Endodermal cell (in vitro differentiated cells): ENCODE results near the gene NCBP3. TPM values are rescaled to one million over a fixed set of nuclear protein-coding genes. Genes with fewer than 3 reads are reported as not detected.

Source experiments
- DNase-seq: peaks from one replicate; pipeline ENCODE4 v3.0.0-alpha.2; 2017
- H3K27ac ChIP-seq: 2 replicates; pipeline ENCODE4 v1.5.1; 2013; ENCODE audit warnings: mild to moderate bottlenecking, low read depth, low read length, moderate library complexity
- H3K27me3 ChIP-seq: 2 replicates; pipeline ENCODE4 v1.6.1; 2013; ENCODE audit warnings: mild to moderate bottlenecking, low read length, moderate library complexity; ENCODE audit not compliant: insufficient read depth, control insufficient read depth, poor library complexity, severe bottlenecking
- H3K36me3 ChIP-seq: 2 replicates; pipeline ENCODE4 v1.7.0; 2013; ENCODE audit warnings: mild to moderate bottlenecking, low read length, moderate library complexity; ENCODE audit not compliant: control insufficient read depth, insufficient read depth
- H3K4me1 ChIP-seq: one replicate; pipeline ENCODE4 v1.7.0; 2013; ENCODE audit warnings: low read length; ENCODE audit not compliant: control insufficient read depth, insufficient read depth
- H3K4me3 ChIP-seq: 2 replicates; pipeline ENCODE4 v1.5.1; 2013; ENCODE audit warnings: mild to moderate bottlenecking, low read length, moderate library complexity
- H3K9ac ChIP-seq: 2 replicates; pipeline ENCODE4 v1.6.1; 2013; ENCODE audit warnings: mild to moderate bottlenecking, low read length, moderate library complexity; ENCODE audit not compliant: poor library complexity, severe bottlenecking; ENCODE audit errors: extremely low read depth
- H3K9me3 ChIP-seq: 2 replicates; pipeline ENCODE4 v1.6.1; 2013; ENCODE audit warnings: mild to moderate bottlenecking, low read length, moderate library complexity; ENCODE audit not compliant: control insufficient read depth
- H3K27ac Mint-ChIP-seq: 2 replicates; pipeline ENCODE4 v1.8.0; 2020; ENCODE audit warnings: mixed read lengths
- H3K27me3 Mint-ChIP-seq: 2 replicates; pipeline ENCODE4 v1.8.0; 2021; ENCODE audit warnings: mild to moderate bottlenecking, mixed read lengths; ENCODE audit not compliant: insufficient read depth
- H3K36me3 Mint-ChIP-seq: 2 replicates; pipeline ENCODE4 v1.8.0; 2020; ENCODE audit warnings: low read depth, mixed read lengths
- H3K4me1 Mint-ChIP-seq: 2 replicates; pipeline ENCODE4 v1.8.0; 2020; ENCODE audit warnings: mixed read lengths
- H3K4me3 Mint-ChIP-seq: 2 replicates; pipeline ENCODE4 v1.8.0; 2020; ENCODE audit warnings: mild to moderate bottlenecking, moderate library complexity, mixed read lengths
- H3K9me3 Mint-ChIP-seq: 2 replicates; pipeline ENCODE4 v1.8.0; 2020; ENCODE audit warnings: mild to moderate bottlenecking, mixed read lengths
- CTCF ChIP-seq: fragments of 200-600 bp; sonication (generic); conservative IDR thresholded peaks from 2 replicates; pipeline ENCODE4 v1.5.0; 2021; ENCODE audit warnings: antibody characterized with exemption, mild to moderate bottlenecking
- WGBS, 2 experiments: methylation state at CpG; one replicate each; pipeline versions ENCODE4 v1.1.5 to v1.1.7; 2013; ENCODE audit warnings: missing lambda C conversion rate in 2 of 2, mixed read lengths in 1 of 2; ENCODE audit not compliant: insufficient coverage in 1 of 2, insufficient read length in 1 of 2; 5-methylcytosine and 5-hydroxymethylcytosine counted together
- total RNA-seq, 2 donors: library from RNA; stranded (reverse); fragmentation: NEBNext Ultra II Directional in 1 of 2; extraction: Animal tissue kit (Norgen Biotek cat#: 25700) in 1 of 2; gene quantifications; 2 replicates in 1 of 2; 3 replicates in 1 of 2; pipeline ENCODE4 v1.2.1, GENCODE V29; 2021

The NCBP3 gene
- total RNA-seq, 2 donors from 2014 or later: 74.5 to 75.9 TPM

GRCh38 chr17:3867606-3868005, 21.6 kb upstream of the NCBP3 start:
- DNase-seq: no peak
- no peaks in the 10 kb centered on the region for H3K9me3 Mint-ChIP-seq
- H3K27me3 Mint-ChIP-seq: no peaks in the 10 kb centered on the region
- WGBS, 2 experiments: 83 to 86% methylated on average over 7 to 11 of the region's 11 CpGs
- Histone ChIP-seq H3K36me3 (no peaks in the 10 kb centered on the region), H3K9me3 (no peaks in the 10 kb centered on the region), H3K4me3 (no peak overlapping the region), H3K4me1 (no peaks in the 10 kb centered on the region), H3K9ac (no peak overlapping the region), H3K27me3 (no peaks in the 10 kb centered on the region), H3K27ac (no peak overlapping the region)
- peak overlapping the region; percentile 40 for H3K27ac Mint-ChIP-seq
- H3K4me1 Mint-ChIP-seq: peaks cover 5% of the 10 kb centered on the region
- no peak overlapping the region for H3K4me3 Mint-ChIP-seq
- peaks cover 3% of the 10 kb centered on the region for H3K36me3 Mint-ChIP-seq
- no peak for TF ChIP-seq CTCF

- WGBS, 2 experiments: 85 to 97% methylated on average over 16 to 17 of the region's 17 CpGs
- Histone ChIP-seq H3K9ac (no peak overlapping the region), H3K4me3 (no peak overlapping the region), H3K4me1 (no peaks in the 10 kb centered on the region), H3K27me3 (no peaks in the 10 kb centered on the region), H3K9me3 (no peaks in the 10 kb centered on the region), H3K36me3 (no peaks in the 10 kb centered on the region), H3K27ac (no peak overlapping the region)
- Mint-ChIP-seq H3K4me3 (no peak overlapping the region), H3K27ac (peak overlapping the region; percentile 58), H3K9me3 (no peaks in the 10 kb centered on the region), H3K27me3 (no peaks in the 10 kb centered on the region), H3K36me3 (peaks cover 3% of the 10 kb centered on the region), H3K4me1 (peaks cover 5% of the 10 kb centered on the region)
- no peak for DNase-seq
- no peak for TF ChIP-seq CTCF
Measured at GRCh38 chr17:3867106-3867505, 21.1 kb upstream of the NCBP3 start.

GRCh38 chr17:3866276-3866675, 20.2 kb upstream of the NCBP3 start:
- no peaks in the 10 kb centered on the region for H3K27me3 Mint-ChIP-seq
- no peak for TF ChIP-seq CTCF
- Histone ChIP-seq H3K27ac (no peak overlapping the region), H3K9ac (no peak overlapping the region), H3K27me3 (no peaks in the 10 kb centered on the region), H3K9me3 (no peaks in the 10 kb centered on the region), H3K4me1 (no peaks in the 10 kb centered on the region), H3K4me3 (no peak overlapping the region), H3K36me3 (no peaks in the 10 kb centered on the region)
- DNase-seq: no peak
- peaks cover 3% of the 10 kb centered on the region for H3K36me3 Mint-ChIP-seq
- no peak overlapping the region for H3K4me3 Mint-ChIP-seq
- 93 to 97% methylated on average over 19 to 21 of the region's 21 CpGs for WGBS, 2 experiments
- peaks cover 5% of the 10 kb centered on the region for H3K4me1 Mint-ChIP-seq
- no peaks in the 10 kb centered on the region for H3K9me3 Mint-ChIP-seq
- no peak overlapping the region for H3K27ac Mint-ChIP-seq
